GM19328 (cell line): ENCODE data around the gene FASTKD1.
"Not testable (repeated sequence)": the region's sequence is repeated elsewhere in the genome, so short reads cannot be mapped to it uniquely, and the experiment has no call there.

ENCODE experiments used
- ATAC-seq: cut with Tn5 transposase; IDR thresholded peaks from one replicate; pipeline ENCODE4 v1.9.1; 2021; ENCODE audit warnings: mild to moderate bottlenecking, moderate library complexity; ENCODE audit not compliant: unreplicated experiment

The FASTKD1 gene

DNA sequence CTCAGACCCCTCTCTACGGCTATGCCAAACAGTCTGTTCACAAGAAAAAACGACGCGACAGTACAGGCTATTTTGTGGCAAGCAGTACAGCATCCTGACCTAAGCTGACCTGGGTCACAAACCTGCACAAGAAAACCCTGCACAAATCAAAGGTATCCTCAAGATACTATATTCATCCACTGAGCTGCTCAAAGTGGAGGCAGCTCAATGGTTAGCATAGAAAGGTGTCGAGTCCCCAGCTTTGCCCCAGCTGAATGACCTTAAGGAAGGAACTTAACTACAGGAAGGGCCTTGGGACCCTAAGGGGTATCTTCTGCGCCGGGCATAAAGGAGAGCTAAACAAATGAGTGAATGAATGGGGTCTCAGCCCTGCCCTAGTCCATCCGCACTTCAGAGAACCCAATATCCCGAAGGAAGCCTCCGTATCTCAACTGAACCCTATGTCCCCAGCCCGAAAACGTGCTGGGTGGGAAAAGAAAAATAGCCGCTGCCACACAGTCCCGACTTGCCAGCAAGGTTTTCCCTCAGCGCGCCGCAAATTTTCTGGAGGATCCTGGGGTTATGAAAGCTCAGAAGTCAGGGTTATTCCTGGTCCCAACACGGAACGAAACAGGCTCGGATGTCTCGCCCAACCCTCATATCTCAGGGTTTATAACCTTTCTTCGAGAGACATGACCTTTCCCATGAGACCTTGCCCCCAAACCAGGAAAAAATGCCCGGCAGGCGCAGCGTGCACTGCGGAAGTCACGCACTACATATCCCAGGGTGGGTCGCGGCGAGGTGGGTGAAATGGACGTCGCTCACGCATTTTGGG, at the start of gene FASTKD1:
FASTKD1 (minus strand) TSS at position 706 of the 814 bp plus-strand sequence. CDS start 1,836 bp downstream, outside the sequence.
- ATAC-seq, result peak; percentile 99

DNA sequence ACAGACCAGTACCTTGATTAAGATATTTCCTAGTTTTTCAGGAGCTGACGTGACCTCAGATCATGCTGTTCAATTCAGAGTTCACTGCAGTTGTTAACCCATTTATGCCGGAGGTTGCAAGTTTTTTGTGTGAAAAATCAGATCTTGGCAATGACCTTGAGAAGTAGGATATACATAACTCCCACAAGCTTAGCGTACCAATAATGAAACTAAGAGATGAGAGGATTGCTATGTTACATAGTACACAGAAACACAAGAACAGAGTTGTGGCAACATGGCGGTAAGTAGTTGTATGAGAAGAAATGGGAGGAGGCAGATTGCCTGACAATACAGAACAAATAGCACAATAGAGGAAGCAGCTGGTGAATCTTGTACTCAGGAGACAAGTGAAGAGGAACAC, 49.6 kb upstream of the FASTKD1 start:
- no peak for ATAC-seq

DNA sequence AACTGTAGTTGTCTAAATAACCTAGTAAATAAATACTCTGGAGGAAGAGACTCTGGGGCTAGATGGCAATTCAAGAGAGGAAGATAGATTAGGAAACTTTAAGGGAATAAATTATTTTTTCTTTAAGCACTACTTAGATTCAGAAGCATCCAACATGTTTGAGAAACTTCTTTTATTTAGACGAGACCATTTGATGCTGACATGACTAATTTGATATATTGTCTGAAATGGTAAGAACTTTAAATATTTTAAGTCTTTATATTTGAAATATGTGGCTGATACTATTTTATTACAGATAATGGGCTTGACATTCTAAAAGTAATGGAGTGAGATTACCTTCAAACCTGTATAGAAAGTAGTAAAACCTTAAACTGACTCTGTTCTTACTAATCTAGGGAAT, 46.8 kb upstream of the FASTKD1 start:
- ATAC-seq, result no peak

GRCh38 chr2:169619946-169620345, 46.3 kb upstream of the FASTKD1 start:
- ATAC-seq, result no peak

- ATAC-seq, result not testable (repeated sequence)
Observed at GRCh38 chr2:169615982-169616381, 42.3 kb upstream of the FASTKD1 start.

- no peak for ATAC-seq
Observed at GRCh38 chr2:169613876-169614275, 40.2 kb upstream of the FASTKD1 start.

DNA sequence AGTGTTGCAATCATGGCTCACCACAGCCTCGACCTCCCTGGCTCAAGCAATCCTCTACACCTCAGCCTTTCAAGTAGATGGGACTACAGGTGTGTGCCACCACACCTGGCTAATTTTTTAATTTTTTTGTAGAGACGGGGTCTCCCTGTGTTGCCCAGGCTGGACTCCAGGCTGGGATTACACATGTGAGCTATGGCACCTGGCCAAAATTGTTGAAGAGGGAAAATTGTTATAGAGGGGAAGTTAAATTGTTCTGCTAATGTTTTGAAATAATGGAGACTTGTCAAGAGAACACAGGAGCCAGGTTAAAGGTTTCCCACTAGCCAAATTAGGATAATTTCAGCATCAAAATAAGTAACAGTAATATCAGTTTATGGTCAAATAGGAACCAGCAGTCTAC, 35.6 kb upstream of the FASTKD1 start:
- no peak for ATAC-seq

DNA sequence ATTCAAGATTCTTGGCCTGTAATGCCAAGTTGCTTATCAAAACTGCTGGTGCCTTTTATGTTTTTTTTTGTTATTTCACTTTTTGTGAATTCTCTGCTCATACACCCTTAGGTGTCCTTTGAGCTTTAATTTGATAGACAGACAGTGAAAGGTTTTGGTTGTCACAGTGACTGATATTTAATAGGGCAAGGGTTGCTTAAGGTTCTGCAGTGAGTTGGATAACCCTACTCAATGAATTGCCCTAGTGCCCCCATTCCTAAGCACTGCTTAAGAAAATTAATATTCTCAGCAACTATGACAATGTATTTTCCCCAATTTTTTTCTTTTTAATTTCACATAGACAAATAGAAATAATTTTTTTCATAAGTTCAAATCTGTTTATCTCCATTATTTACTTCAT, 25.9 kb upstream of the FASTKD1 start:
- no peak for ATAC-seq

- ATAC-seq, result no peak
Observed at GRCh38 chr2:169598982-169599381, 25.3 kb upstream of the FASTKD1 start.

- ATAC-seq, result not testable (repeated sequence)
Observed at GRCh38 chr2:169596546-169596945, 22.9 kb upstream of the FASTKD1 start.

GRCh38 chr2:169590804-169591203, 17.1 kb upstream of the FASTKD1 start:
- ATAC-seq, result no peak

DNA sequence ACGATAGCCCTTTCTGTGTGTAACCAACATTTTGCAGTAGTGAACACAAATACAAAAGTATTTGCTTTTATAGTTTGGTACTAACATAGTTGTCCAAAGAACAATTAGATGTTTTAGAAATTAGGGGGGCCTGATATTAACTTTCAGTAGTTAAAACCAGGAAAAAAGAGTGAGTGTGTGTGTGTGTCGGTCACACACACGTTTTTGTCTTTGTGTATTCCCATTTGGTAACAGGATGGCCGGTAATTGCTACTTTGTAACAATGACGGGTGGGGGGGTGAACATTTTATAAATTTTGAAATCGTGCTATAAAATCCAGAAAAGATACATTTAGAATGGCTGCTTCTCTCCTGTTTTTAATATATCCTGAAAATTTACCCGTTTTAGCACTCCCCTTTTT, 12.0 kb upstream of the FASTKD1 start:
- ATAC-seq, result no peak

DNA sequence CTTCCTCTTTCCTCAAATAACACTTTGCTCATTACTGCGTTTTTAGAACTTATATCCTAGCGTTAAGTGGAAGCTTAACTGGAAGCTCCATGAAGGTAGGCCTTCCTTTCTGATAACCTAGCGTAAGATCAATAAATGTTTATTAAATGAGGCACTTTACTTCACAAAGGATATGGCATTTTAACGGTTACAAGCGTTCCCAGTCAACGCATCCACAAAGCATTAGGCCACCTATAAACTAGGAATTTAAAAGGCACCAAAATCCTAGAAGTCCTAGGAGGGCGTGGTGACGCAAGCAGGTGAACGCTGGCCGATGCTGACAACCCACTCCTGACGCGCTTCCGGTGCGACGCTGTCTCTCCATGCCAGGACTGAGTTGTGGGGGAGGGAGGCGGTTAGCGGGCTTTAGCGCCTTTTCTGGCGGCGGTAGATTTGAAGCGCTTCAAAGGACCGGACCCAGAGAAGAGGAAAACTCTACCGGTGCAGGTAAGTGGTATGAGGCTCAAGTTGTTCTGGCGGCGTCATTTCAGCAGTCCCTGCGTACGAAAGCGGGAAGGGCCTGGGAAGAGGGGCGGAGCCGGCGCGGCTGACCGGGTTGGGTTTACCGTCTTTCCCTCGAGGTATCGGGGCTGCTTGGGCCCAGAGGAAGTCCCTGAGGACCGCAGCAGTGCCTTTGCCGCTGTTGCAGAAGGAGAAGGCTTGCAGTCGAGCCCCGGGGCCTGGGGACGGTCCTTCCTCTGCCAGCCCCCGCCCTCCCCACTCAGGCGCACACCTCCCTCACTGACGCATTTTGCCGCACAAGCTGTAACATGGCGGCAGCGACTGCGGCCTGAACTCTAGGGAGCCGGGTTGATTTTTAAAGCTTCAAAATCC, 10.6 kb upstream of the FASTKD1 start, which contains the start of gene PPIG:
PPIG (plus strand) TSS at position 347 of the 873 bp plus-strand sequence. CDS start 19,691 bp downstream, outside the sequence.
- peak; percentile 71 for ATAC-seq

GRCh38 chr2:169583518-169583917, 9.9 kb upstream of the FASTKD1 start:
- no peak for ATAC-seq

DNA sequence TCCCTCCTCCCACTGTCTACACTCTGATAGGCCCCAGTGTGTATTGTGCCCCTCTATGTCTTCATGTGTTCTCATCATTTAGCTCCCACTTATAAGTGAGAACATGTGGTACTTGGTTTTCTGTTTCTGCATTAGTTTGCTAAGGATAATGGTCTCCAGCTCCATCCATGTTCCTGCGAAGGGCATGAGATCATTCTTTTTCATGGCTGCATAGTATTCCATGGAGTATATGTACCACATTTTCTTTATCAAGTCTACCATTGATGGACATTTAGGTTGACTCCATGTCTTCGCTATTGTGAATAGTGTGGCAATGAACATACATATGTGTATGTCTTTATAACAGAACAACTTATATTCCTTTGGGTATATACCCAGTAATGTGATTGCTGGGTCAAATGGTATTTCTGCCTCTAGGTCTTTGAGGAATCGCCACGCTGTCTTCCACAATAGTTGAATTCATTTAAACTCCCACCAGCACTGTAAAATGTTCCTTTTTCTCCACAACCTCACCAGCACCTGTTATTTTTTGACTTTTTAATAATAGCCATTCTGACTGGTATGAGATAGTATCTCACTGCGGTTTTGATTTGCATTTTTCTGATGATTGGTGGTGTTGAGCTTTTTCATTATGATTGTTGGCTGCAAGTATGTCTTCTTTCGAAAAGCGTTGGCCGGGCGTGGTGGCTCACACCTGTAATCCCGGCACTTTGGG, 9.0 kb upstream of the FASTKD1 start:
- not testable (repeated sequence) for ATAC-seq

- ATAC-seq, result no peak
Observed at GRCh38 chr2:169579044-169579443, 5.4 kb upstream of the FASTKD1 start.

- ATAC-seq, result not testable (repeated sequence)
Observed at GRCh38 chr2:169575264-169575663, 1.6 kb upstream of the FASTKD1 start.

- ATAC-seq, result not testable (repeated sequence)
Observed at GRCh38 chr2:169574539-169574938, 874 bp upstream of the FASTKD1 start.

GRCh38 chr2:169573974-169574299, 272 bp upstream of the FASTKD1 start:
- no peak for ATAC-seq

DNA sequence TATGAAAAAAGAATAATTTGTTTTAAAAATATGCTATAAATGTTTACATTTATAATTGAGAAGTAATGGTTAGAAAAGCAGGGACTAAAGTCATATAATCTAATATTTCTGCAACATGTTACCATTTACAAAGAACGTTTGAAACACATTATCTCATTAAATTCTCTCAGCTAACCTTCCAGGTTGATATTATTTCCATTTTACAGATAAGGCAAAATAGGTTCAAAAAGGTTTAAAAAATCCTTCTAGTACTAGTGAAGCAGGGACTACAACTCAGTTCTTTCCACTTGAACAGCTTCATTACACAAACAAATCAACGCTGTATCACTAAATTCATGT, 875 bp downstream of the FASTKD1 start:
- no peak for ATAC-seq

DNA sequence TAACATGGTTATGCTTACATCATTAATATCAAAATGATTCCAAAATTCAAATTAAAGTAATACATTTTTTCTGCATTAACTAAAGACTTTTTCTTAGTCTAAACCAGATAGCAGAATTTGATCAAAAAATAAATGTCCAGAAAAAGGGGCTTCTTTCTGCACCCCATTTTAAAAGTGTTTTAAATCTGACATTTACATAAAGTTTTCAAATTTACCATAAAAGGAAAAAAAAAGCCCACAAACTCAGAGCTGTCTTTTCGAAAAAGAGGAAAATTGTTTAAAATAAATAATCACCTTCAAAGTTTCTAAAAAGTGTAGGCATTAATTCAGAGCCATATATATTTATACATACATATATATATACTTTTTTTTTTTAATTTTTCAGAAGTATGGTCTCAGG, 1.5 kb downstream of the FASTKD1 start:
- ATAC-seq, result no peak
